ENCODE results near the gene DPP6.
"Not testable (repeated sequence)": the region's sequence is repeated elsewhere in the genome, so short reads cannot be mapped to it uniquely, and the experiment has no call there.

DNA sequence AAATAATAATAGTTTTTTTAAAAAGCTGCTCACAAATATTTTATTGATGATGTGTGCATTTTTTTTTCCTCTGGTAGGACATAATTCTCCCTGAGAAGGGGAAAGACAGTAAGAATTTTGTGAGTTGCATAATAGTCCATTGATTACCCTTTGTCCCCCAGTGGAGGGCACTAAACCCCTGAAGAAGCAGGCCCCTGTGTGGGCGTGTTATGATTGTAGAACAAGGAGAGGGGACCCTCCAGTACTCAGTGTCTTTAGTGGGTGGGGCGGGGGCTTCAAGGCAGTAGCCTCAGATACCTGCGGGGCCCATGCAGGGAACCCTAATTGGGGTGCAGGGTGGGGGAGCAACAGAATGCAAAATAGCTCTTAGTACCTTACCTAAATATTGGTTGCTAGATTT, 57.4 kb downstream of the DPP6 start:
- TF ChIP-seq EZH2 (IDR thresholded peaks at IDR 0.05; ENCODE audit: insufficient read depth, low read length) = not testable (repeated sequence)
- TF ChIP-seq, protein P1, sequence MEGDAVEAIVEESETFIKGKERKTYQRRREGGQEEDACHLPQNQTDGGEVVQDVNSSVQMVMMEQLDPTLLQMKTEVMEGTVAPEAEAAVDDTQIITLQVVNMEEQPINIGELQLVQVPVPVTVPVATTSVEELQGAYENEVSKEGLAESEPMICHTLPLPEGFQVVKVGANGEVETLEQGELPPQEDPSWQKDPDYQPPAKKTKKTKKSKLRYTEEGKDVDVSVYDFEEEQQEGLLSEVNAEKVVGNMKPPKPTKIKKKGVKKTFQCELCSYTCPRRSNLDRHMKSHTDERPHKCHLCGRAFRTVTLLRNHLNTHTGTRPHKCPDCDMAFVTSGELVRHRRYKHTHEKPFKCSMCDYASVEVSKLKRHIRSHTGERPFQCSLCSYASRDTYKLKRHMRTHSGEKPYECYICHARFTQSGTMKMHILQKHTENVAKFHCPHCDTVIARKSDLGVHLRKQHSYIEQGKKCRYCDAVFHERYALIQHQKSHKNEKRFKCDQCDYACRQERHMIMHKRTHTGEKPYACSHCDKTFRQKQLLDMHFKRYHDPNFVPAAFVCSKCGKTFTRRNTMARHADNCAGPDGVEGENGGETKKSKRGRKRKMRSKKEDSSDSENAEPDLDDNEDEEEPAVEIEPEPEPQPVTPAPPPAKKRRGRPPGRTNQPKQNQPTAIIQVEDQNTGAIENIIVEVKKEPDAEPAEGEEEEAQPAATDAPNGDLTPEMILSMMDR (IDR thresholded peaks at IDR 0.05; ENCODE audit: insufficient read depth, low read depth, low read length) = not testable (repeated sequence)
